ENCODE results near the gene NFE2L3. TPM values are rescaled to one million over a fixed set of nuclear protein-coding genes. Genes with fewer than 3 reads are reported as not detected.

NFE2L3 gene
- total and polyA plus RNA-seq, 9 of the 15 experiments (the other 6 are each of a cell fraction or from before 2014, with no cell fraction given): 2.9 to 16.9 (median 12.4) TPM

GRCh38 chr7:26213807-26214515, 62.0 kb downstream of the NFE2L3 start (continued):
- TF ChIP-seq E2F5 (CRISPR knock-in tag; IDR thresholded peaks at IDR 0.05): no peak
- no peak for TF ChIP-seq STAG1 (CRISPR knock-in tag; IDR thresholded peaks at IDR 0.05; ENCODE audit: borderline replicate concordance)
- no peak for TF ChIP-seq POLR2B (IDR thresholded peaks at IDR 0.05; ENCODE audit: low read depth, partially characterized antibody)
- TF ChIP-seq RCOR1 (IDR thresholded peaks at IDR 0.05; ENCODE audit: borderline replicate concordance in 1 of 2, low read depth in 2 of 2, low read length in 2 of 2): peak in 1 of 2 experiments; percentile 73; a peak in 1 of 4 replicates
- no peak for TF ChIP-seq RAD21 (CRISPR knock-in tag; conservative IDR thresholded peaks at IDR 0.05 in 1 of 2, IDR thresholded peaks at IDR 0.05 in 1 of 2)
- no peak for TF ChIP-seq ZFX (CRISPR knock-in tag; IDR thresholded peaks at IDR 0.05)
- TF ChIP-seq ZBTB11 (CRISPR knock-in tag; IDR thresholded peaks at IDR 0.05): no peak
- peak; percentile 21; the same call in 1 of the 2 replicates for TF ChIP-seq SMARCA4 (IDR thresholded peaks at IDR 0.05)
- no peak for TF ChIP-seq TEAD4 (IDR thresholded peaks at IDR 0.05; ENCODE audit: low read length)
- no peak for TF ChIP-seq TEAD4 (CRISPR knock-in tag; IDR thresholded peaks at IDR 0.05; ENCODE audit: borderline replicate concordance)
- peak; percentile 76; the same call in 1 of the 2 replicates for TF ChIP-seq POLR2AphosphoS2 (IDR thresholded peaks at IDR 0.05; ENCODE audit: low read length)
- TF ChIP-seq FOXJ3 (CRISPR knock-in tag; IDR thresholded peaks at IDR 0.05): no peak
- no peak for TF ChIP-seq SNRNP70 (optimal IDR thresholded peaks at IDR 0.05; ENCODE audit: low read depth, low read length)
- no peak for TF ChIP-seq HBP1 (CRISPR knock-in tag; IDR thresholded peaks at IDR 0.05)
- TF ChIP-seq TAF1 (IDR thresholded peaks at IDR 0.05; ENCODE audit: control insufficient read depth, extremely low read depth, insufficient read depth, low read length, severe bottlenecking): no peak
- TF ChIP-seq HES1 (IDR thresholded peaks at IDR 0.05; ENCODE audit: low read depth): no peak
- no peak for TF ChIP-seq SRSF1 (IDR thresholded peaks at IDR 0.05; ENCODE audit: low read depth, low read length)
- no peak for TF ChIP-seq DPF2 (IDR thresholded peaks at IDR 0.05)
- peak; percentile 59 for TF ChIP-seq ZNF507 (tag; conservative IDR thresholded peaks at IDR 0.05)
- TF ChIP-seq ZNF511 (CRISPR knock-in tag; IDR thresholded peaks at IDR 0.05): no peak
